Amniotic stem cell (primary cell): ENCODE measurements around the gene TEX19.

Experiments used
- DNase-seq: peaks from one replicate; lab custom pipeline; 2025; lab: John Stamatoyannopoulos, UW

The TEX19 gene

GRCh38 chr17:82321947-82322466 lies 37.0 kb upstream of the TEX19 start:
- no peak for DNase-seq

- DNase-seq = no peak
Measured at GRCh38 chr17:82322526-82323453, 36.3 kb upstream of the TEX19 start.

- no peak for DNase-seq
Measured at GRCh38 chr17:82323514-82324234, 35.4 kb upstream of the TEX19 start.

GRCh38 chr17:82324566-82325285 lies 34.3 kb upstream of the TEX19 start:
- no peak for DNase-seq

GRCh38 chr17:82325286-82326180 lies 33.5 kb upstream of the TEX19 start:
- DNase-seq = no peak

- no peak for DNase-seq
Measured at GRCh38 chr17:82327289-82327688, 31.8 kb upstream of the TEX19 start.

- DNase-seq = no peak
Measured at GRCh38 chr17:82327757-82328140, 31.3 kb upstream of the TEX19 start.

- no peak for DNase-seq
Measured at GRCh38 chr17:82328141-82328993, 30.7 kb upstream of the TEX19 start.

- no peak for DNase-seq
Measured at GRCh38 chr17:82328994-82329507, 30.0 kb upstream of the TEX19 start.

- no peak for DNase-seq
Measured at GRCh38 chr17:82329683-82330321, 29.2 kb upstream of the TEX19 start.

GRCh38 chr17:82330322-82331239 lies 28.5 kb upstream of the TEX19 start:
- DNase-seq = no peak

- no peak for DNase-seq
Measured at GRCh38 chr17:82331345-82331939, 27.6 kb upstream of the TEX19 start.

- DNase-seq = no peak
Measured at GRCh38 chr17:82332669-82333278, 26.3 kb upstream of the TEX19 start.

GRCh38 chr17:82333279-82334171 lies 25.5 kb upstream of the TEX19 start, which contains the start of gene SECTM1:
Gene SECTM1 (minus strand): TSS chr17:82333766. CDS start chr17:82327240, 6,526 bp downstream.
- no peak for DNase-seq

GRCh38 chr17:82334204-82334621 lies 24.8 kb upstream of the TEX19 start:
- no peak for DNase-seq

- no peak for DNase-seq
Measured at GRCh38 chr17:82334622-82335394, 24.2 kb upstream of the TEX19 start.
